ENCODE measurements around the gene APLF. TPM values are rescaled to one million over a fixed set of nuclear protein-coding genes. Genes with fewer than 3 reads are reported as not detected.
A peak's percentile ranks its signal among the peaks of the same experiment; 100 is the strongest.

The APLF gene
- total RNA-seq, 1 experiment from 2014 or later: 5.5 TPM

DNA sequence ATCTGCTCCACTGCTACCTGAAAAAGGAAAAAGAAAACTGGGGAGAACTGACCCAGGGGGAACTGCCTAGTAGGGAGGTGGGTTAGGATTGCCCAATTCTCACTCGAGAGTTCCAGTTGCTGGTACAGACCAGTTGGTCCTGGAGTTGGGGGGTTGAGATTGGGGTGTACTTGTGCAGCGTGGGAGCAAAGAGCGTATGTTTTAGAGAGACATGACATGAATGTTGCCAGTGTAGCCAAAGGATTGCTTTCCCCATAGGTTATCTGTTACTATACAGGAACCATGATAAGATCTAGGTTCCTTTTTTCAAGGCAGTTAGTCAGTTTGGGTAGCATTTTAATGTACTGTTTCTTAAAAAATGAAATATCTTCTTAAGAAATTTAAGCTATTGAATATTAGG is 68.6 kb downstream of the APLF start:
- CTCF ChIA-PET: no interaction called here
- H3K4me3 ChIP-seq (ENCODE audit: low read depth, low read length, poor library complexity, severe bottlenecking): no peak overlapping the region
- no peak overlapping the region for H3K27ac ChIP-seq (ENCODE audit: low read depth, low read length, poor library complexity, severe bottlenecking)
- POLR2A ChIA-PET (ENCODE audit: low non-redundant PET): no interaction called here
- intact Hi-C loops (cut with micrococcal nuclease; ENCODE audit: unreplicated experiment): no loop called here
- no peaks in the 10 kb centered on the region for H3K36me3 ChIP-seq (ENCODE audit: insufficient read depth, low read length, poor library complexity, severe bottlenecking)
- TF ChIP-seq, protein P1, sequence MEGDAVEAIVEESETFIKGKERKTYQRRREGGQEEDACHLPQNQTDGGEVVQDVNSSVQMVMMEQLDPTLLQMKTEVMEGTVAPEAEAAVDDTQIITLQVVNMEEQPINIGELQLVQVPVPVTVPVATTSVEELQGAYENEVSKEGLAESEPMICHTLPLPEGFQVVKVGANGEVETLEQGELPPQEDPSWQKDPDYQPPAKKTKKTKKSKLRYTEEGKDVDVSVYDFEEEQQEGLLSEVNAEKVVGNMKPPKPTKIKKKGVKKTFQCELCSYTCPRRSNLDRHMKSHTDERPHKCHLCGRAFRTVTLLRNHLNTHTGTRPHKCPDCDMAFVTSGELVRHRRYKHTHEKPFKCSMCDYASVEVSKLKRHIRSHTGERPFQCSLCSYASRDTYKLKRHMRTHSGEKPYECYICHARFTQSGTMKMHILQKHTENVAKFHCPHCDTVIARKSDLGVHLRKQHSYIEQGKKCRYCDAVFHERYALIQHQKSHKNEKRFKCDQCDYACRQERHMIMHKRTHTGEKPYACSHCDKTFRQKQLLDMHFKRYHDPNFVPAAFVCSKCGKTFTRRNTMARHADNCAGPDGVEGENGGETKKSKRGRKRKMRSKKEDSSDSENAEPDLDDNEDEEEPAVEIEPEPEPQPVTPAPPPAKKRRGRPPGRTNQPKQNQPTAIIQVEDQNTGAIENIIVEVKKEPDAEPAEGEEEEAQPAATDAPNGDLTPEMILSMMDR (conservative IDR thresholded peaks at IDR 0.05; ENCODE audit: low read depth, low read length): no peak
- TF ChIP-seq EZH2 (IDR thresholded peaks at IDR 0.05; ENCODE audit: borderline replicate concordance, low read depth, low read length, poor library complexity, severe bottlenecking): no peak
- H3K27me3 ChIP-seq (replicated peaks; ENCODE audit: insufficient read depth, low read depth, low read length, poor library complexity): no peaks in the 10 kb centered on the region
- H3K4me1 ChIP-seq (ENCODE audit: insufficient read depth, low read length, poor library complexity, severe bottlenecking): no peaks in the 10 kb centered on the region
- no TSS peak for BruUV-seq (replicated peaks)
- no peak for DNase-seq (ENCODE audit: low spot score)
- H3K9me3 ChIP-seq (ENCODE audit: low read depth, low read length, poor library complexity, severe bottlenecking): no peaks in the 10 kb centered on the region

- Histone ChIP-seq H3K27ac (ENCODE audit: low read depth, low read length, poor library complexity, severe bottlenecking) (no peak overlapping the region), H3K9me3 (ENCODE audit: low read depth, low read length, poor library complexity, severe bottlenecking) (no peaks in the 10 kb centered on the region), H3K36me3 (ENCODE audit: insufficient read depth, low read length, poor library complexity, severe bottlenecking) (no peaks in the 10 kb centered on the region), H3K27me3 (replicated peaks; ENCODE audit: insufficient read depth, low read depth, low read length, poor library complexity) (no peaks in the 10 kb centered on the region), H3K4me3 (ENCODE audit: low read depth, low read length, poor library complexity, severe bottlenecking) (no peak overlapping the region), H3K4me1 (ENCODE audit: insufficient read depth, low read length, poor library complexity, severe bottlenecking) (no peaks in the 10 kb centered on the region)
- no peak for TF ChIP-seq EZH2 (IDR thresholded peaks at IDR 0.05; ENCODE audit: borderline replicate concordance, low read depth, low read length, poor library complexity, severe bottlenecking)
- TF ChIP-seq, protein P1 (conservative IDR thresholded peaks at IDR 0.05; ENCODE audit: low read depth, low read length): no peak
- intact Hi-C loops (cut with micrococcal nuclease; ENCODE audit: unreplicated experiment): no loop called here
- POLR2A ChIA-PET (ENCODE audit: low non-redundant PET): no interaction called here
- BruUV-seq (replicated peaks): no TSS peak
- DNase-seq (ENCODE audit: low spot score): no peak
- CTCF ChIA-PET: no interaction called here
These were observed 69.6 kb downstream of the APLF start for GRCh38 chr2:68537011-68537410.

- no peaks in the 10 kb centered on the region for H3K4me1 ChIP-seq (ENCODE audit: insufficient read depth, low read length, poor library complexity, severe bottlenecking)
- TF ChIP-seq, protein P1 (conservative IDR thresholded peaks at IDR 0.05; ENCODE audit: low read depth, low read length): no peak
- no peak for TF ChIP-seq EZH2 (IDR thresholded peaks at IDR 0.05; ENCODE audit: borderline replicate concordance, low read depth, low read length, poor library complexity, severe bottlenecking)
- no peaks in the 10 kb centered on the region for H3K27me3 ChIP-seq (replicated peaks; ENCODE audit: insufficient read depth, low read depth, low read length, poor library complexity)
- peak; percentile 24 for DNase-seq (ENCODE audit: low spot score)
- H3K4me3 ChIP-seq (ENCODE audit: low read depth, low read length, poor library complexity, severe bottlenecking): no peak overlapping the region
- no peaks in the 10 kb centered on the region for H3K36me3 ChIP-seq (ENCODE audit: insufficient read depth, low read length, poor library complexity, severe bottlenecking)
- POLR2A ChIA-PET (ENCODE audit: low non-redundant PET): no interaction called here
- no peak overlapping the region for H3K27ac ChIP-seq (ENCODE audit: low read depth, low read length, poor library complexity, severe bottlenecking)
- CTCF ChIA-PET: interaction anchor here (0.6 kb wide), 1 partner anchor 1095 kb away, joined by 7 read pairs; no protein-coding TSS in a partner anchor
- intact Hi-C loops (cut with micrococcal nuclease; ENCODE audit: unreplicated experiment): no loop called here
- no TSS peak for BruUV-seq (replicated peaks)
- no peaks in the 10 kb centered on the region for H3K9me3 ChIP-seq (ENCODE audit: low read depth, low read length, poor library complexity, severe bottlenecking)
These were observed 70.4 kb downstream of the APLF start for GRCh38 chr2:68537809-68538208.
